NCI-H524 treated with DMSO at 0.1 percent for 48 hours (cell line): ENCODE measurements around the gene PRDM5.

Experiments used
- DNase-seq: peaks from one replicate; lab custom pipeline; 2025; lab: John Stamatoyannopoulos, UW

The PRDM5 gene

GRCh38 chr4:120903419-120903818 lies 19.1 kb downstream of the PRDM5 start:
- no peak for DNase-seq

DNA sequence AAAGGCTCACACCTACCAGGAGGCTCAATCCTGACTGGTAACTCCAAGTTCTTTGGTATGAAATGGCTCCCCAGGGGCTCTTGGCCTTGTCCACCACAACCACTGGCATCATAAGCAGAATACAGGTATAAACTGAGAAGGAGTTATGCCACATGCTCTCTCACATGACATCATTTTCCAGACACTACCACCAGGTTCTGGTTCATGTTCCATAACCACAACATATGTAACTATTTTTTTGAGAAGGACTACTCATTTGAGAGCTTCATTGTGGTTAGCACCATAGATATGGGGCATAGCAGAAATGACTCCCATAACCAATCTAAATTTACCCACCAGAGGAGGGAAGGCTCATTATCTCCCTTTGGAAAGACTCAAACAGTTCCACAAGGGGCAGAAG lies 19.6 kb downstream of the PRDM5 start:
- no peak for DNase-seq

GRCh38 chr4:120901731-120902130 lies 20.8 kb downstream of the PRDM5 start:
- DNase-seq: no peak

DNA sequence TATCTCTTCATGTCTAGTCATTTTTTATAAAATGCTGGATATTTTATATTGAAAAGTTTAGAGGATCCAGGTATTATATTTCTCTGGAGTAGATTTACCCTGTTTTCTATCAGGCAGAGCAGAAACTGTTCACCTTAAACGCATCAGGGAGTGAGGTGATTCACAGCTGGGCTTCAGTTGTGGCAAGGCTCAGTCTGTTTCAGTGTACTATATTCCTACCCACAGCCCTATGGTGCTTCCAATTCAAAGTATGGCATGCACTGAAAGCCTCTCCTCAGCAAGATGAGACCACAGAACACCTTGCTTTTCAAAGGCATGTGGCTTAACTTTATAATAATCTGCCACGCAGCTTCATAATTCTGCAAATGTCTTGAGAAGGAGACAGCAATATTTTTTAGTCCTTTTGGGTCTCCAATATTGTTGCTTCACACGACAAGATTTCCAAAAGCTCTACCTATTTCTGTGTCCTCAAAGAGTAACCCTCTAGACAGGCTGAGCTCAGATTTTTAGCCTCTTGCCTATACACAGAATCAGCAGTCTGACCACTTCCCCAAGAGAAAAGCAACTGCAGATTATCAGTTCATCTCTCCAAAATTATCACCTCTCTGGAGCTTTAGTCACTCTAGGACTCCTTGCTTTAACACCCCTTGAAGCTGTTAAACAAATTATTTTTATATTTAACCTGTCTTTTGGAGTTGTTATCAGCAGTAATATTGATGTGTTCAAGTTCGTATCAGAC lies 24.4 kb downstream of the PRDM5 start:
- no peak for DNase-seq

GRCh38 chr4:120895554-120895953 lies 27.0 kb downstream of the PRDM5 start:
- no peak for DNase-seq

DNA sequence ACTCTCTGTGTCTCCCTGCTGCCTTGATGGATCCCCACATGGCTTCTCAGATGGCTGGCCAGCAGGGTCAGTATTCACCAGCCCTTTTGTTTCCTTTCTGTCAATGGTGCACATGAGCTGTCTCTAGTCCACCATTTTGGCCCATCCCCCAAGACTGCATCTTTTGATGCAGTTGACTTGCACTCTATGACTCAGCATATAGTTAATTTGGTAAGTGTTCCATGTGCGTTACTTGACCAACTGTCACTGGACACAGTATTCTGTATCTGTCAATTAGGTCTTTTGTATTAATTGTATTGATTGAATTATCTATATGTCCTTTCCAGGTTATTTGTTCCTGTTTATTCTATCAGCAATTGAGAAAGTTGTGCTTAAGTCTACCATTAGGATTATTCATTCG lies 29.2 kb downstream of the PRDM5 start:
- no peak for DNase-seq

GRCh38 chr4:120886191-120886590 lies 36.3 kb downstream of the PRDM5 start:
- no peak for DNase-seq

GRCh38 chr4:120881846-120882245 lies 40.7 kb downstream of the PRDM5 start:
- DNase-seq: no peak

DNA sequence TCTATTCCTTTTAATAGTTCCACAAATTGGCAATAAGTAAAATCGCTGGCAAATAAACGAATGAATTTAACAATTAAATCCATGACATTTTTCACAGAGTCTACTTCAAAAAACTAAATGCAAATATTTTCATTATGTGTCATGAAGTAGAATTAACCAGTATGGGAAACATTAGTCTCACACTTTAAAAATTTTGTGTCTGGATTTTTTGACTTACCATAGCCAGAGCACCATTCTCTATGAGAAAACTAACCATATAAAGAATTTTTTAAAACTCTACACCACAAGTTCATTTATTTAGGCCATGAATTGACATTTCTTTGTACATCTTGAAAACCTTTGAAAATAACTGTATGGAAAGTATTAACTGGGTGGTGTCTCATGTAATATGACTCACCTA lies 41.2 kb downstream of the PRDM5 start:
- DNase-seq: no peak

GRCh38 chr4:120877021-120877420 lies 45.5 kb downstream of the PRDM5 start:
- DNase-seq: no peak

DNA sequence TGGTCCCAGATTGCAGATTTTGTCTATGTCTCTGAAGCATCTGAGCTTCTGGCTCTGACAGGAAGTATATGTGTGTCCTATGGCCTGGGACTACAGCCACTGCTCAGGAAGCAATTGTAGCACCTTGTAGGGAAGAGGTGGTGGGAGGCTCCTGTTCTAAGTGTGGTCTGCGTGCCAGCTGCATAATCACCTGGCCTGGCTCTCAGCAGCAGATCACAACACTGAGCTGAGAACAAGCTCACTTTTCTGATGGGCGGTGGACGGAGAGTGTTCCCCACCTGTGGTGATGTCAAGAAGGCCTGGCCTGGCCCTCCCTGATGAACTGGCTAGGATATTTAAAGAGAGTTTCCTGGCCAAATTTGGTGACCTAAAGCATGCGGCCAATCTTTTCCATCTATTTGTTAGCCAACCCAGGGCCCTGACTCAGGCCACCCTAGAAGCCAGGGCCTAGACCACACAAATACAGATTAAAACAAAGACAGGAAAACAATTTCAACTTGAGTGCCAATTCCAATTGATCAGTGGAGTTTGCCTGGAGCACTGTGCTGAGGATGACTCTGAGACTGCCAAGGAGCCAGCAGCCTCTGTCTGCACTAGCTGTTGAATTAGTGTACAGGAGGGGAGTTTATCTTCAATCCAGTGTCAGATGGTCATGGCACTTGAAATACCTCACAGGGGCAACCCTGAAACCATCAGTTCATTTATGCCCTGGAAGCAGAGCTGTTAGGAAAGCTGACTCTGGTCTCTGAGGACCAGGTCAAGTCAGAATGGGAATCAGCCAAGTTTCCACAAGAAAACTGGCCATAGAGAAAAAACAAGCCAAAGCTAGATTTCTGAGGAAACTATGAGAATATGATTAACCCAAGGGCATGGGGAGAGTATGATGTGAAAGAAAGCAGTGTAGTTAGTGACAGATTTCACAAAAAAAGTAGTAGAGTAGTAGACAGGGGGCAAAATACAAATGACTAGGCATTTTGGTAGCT lies 47.4 kb downstream of the PRDM5 start:
- no peak for DNase-seq

- DNase-seq: no peak
Observed at GRCh38 chr4:120873554-120873953, 49.0 kb downstream of the PRDM5 start.

DNA sequence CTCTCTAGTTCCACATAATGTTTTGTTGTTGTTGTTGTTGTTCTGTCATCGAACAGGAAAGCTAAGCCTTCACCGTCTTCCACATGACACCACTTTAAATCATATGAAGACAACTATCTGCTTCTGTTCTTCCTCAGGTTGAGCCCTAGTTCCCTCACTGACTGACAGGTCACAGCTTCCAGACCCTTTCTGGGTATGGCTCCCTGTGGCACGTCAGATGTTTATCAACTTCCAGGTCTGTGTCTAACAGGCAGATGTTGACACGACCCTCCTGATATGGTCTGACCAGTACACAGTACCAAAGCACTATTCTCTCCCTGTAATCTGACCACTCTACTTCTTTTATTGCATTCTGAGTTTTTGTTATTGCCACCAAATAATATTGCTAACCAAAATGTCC lies 51.4 kb downstream of the PRDM5 start:
- no peak for DNase-seq

GRCh38 chr4:120870279-120870673 lies 52.2 kb downstream of the PRDM5 start:
- no peak for DNase-seq

GRCh38 chr4:120869613-120870278 lies 52.8 kb downstream of the PRDM5 start:
- no peak for DNase-seq

- no peak for DNase-seq
Observed at GRCh38 chr4:120867506-120867905, 55.0 kb downstream of the PRDM5 start.

GRCh38 chr4:120865985-120866384 lies 56.5 kb downstream of the PRDM5 start:
- DNase-seq: peak; percentile 13

GRCh38 chr4:120864969-120865368 lies 57.6 kb downstream of the PRDM5 start:
- no peak for DNase-seq

GRCh38 chr4:120862432-120862831 lies 60.1 kb downstream of the PRDM5 start:
- DNase-seq: no peak

- DNase-seq: no peak
Observed at GRCh38 chr4:120861852-120862251, 60.7 kb downstream of the PRDM5 start.

- no peak for DNase-seq
Observed at GRCh38 chr4:120858776-120859175, 63.8 kb downstream of the PRDM5 start.

DNA sequence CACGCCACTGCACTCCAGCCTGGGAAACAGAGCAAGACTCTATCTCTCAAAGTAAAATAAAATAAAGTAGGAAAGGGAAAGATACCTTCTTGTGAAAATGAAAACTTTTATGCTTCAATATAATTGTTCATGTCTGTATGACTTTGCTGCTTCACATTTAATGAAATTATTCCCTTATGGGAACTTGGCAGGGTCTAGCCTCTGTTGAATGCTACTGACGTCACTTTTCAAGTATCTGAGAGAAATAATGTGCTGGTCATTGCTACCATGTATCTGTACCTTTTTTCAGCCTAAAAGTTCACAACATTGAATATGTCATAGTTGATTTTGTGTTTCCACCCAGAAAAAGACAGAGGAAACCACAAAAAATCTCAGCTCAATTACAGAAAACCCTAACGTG lies 65.2 kb downstream of the PRDM5 start:
- DNase-seq: no peak

DNA sequence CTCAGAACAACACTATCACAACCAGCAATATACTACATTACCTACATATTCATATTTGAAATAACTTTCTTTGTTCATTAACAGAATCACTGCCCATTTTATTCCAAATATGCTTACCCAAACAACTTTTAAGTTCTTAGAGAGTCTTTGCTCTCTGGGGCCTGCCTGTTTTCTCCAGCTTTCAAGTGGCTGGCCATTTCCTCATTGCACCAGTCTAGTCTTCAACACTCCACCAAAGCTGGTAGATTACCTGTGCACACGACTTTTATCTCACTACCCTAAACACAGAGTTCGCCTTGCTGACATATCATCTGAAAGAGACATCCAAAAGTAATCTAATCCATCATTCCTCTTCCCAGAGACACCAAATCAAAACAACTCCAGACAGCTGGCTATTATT lies 66.2 kb downstream of the PRDM5 start:
- DNase-seq: no peak
